Breast epithelium (tissue), 4 donors: ENCODE measurements around the gene SDK1. TPM values are rescaled to one million over a fixed set of nuclear protein-coding genes. Genes with fewer than 3 reads are reported as not detected.

Experiments used
- DNase-seq, 2 donors: peaks; one replicate each; pipeline ENCODE4 v3.0.0-alpha.2; 2019; ENCODE audit warnings: low spot score in 2 of 2
- H3K27ac ChIP-seq, 2 donors: fragments of 200-600 bp; sonication (generic) in 1 of 2; one replicate each; pipeline ENCODE4 v1.5.1; 2016 to 2019; ENCODE audit warnings: mild to moderate bottlenecking in 1 of 2
- H3K27me3 ChIP-seq, 2 donors: fragments of 200-600 bp; sonication (generic) in 1 of 2; one replicate each; pipeline versions ENCODE4 v1.5.1 to v1.6.0; 2017 to 2019; ENCODE audit warnings: control low read depth in 1 of 2, mild to moderate bottlenecking in 1 of 2
- H3K36me3 ChIP-seq: fragments of 200-600 bp; one replicate; pipeline ENCODE4 v1.5.1; 2019
- H3K4me1 ChIP-seq, 2 donors: fragments of 200-600 bp; sonication (generic); one replicate each; pipeline ENCODE4 v1.5.1; 2016 to 2019; ENCODE audit warnings: control low read depth in 1 of 2
- H3K4me3 ChIP-seq, 3 donors: fragments of 200-600 bp; sonication (generic); 1 replicate in 2 of 3; 2 replicates in 1 of 3; pipeline ENCODE4 v1.5.1; 2016 to 2019; ENCODE audit warnings: mild to moderate bottlenecking in 3 of 3, moderate library complexity in 2 of 3
- H3K9me3 ChIP-seq, 2 donors: fragments of 200-600 bp; sonication (generic) in 1 of 2; one replicate each; pipeline ENCODE4 v1.5.1; 2016 to 2019; ENCODE audit warnings: control low read depth in 1 of 2
- POLR2A ChIP-seq: fragments of 450-650 bp; IDR thresholded peaks from one replicate; pipeline ENCODE4 v1.6.1; 2016; ENCODE audit warnings: antibody characterized with exemption, mild to moderate bottlenecking, moderate library complexity
- POLR2AphosphoS5 ChIP-seq, 3 donors: sonication (generic); formaldehyde crosslinking; IDR thresholded peaks; one replicate each; pipeline ENCODE4 v1.6.1; 2017; ENCODE audit warnings: antibody characterized with exemption in 3 of 3
- intact Hi-C: fragments of 100-400 bp; cut with DNase I; formaldehyde crosslinking; loops from one replicate; pipeline ENCODE4 v1.15.1; 2023; ENCODE audit warnings: low total_unique reads
- total RNA-seq, 3 donors: library from RNA; depleted of rRNA; stranded (reverse); fragments of >200 nt; gene quantifications; one replicate each; pipeline ENCODE4 v1.1.0, GENCODE V29; 2016
- TF ChIP-seq, protein P1 (sequence below), 3 donors: fragments of 450-650 bp; IDR thresholded peaks; one replicate each; pipeline ENCODE4 v1.5.1; 2016 to 2017; ENCODE audit warnings: antibody characterized with exemption in 3 of 3, mild to moderate bottlenecking in 3 of 3, moderate library complexity in 3 of 3

SDK1 gene
- total RNA-seq, 3 donors from 2014 or later, result 3.7 to 18.2 (median 6.6) TPM

DNA sequence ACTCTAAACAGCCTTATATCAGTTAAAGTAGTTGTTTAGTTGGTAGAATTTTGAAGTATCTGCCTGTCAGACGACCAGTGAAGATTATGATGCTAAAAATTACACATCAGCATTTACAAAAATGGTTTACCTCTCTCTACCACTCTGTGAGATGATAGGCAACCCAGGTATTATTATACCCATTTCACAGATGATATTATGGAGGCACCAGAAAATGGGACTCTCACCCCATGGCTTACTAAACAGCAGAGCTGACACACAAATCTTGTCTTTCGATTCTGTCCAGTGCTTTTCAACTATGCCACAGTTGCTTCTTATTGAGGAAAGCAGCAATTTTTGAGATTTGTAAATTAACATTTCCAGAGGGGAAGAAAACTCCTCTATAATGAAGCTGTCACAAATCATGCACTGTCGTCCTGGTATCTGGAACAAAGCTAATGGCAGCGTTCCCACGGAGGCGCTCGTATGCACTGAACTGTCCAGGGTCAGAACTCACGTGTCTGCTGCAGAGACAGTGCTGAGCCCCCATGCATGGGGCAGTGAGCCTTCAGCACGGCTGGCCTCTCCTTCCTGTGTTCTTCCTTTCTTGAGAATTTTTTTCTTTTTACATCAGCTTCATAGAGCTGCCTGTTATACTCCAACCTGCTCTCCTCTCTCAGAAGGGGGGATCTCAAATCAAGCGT lies 381.1 kb downstream of the SDK1 start:
- H3K4me1 ChIP-seq, result no peaks in the 10 kb centered on the region
- intact Hi-C loops, result no loop called here
- TF ChIP-seq POLR2AphosphoS5 (IDR thresholded peaks at IDR 0.05) (no peak), POLR2A (no peak)
- TF ChIP-seq, protein P1, sequence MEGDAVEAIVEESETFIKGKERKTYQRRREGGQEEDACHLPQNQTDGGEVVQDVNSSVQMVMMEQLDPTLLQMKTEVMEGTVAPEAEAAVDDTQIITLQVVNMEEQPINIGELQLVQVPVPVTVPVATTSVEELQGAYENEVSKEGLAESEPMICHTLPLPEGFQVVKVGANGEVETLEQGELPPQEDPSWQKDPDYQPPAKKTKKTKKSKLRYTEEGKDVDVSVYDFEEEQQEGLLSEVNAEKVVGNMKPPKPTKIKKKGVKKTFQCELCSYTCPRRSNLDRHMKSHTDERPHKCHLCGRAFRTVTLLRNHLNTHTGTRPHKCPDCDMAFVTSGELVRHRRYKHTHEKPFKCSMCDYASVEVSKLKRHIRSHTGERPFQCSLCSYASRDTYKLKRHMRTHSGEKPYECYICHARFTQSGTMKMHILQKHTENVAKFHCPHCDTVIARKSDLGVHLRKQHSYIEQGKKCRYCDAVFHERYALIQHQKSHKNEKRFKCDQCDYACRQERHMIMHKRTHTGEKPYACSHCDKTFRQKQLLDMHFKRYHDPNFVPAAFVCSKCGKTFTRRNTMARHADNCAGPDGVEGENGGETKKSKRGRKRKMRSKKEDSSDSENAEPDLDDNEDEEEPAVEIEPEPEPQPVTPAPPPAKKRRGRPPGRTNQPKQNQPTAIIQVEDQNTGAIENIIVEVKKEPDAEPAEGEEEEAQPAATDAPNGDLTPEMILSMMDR (IDR thresholded peaks at IDR 0.05), result no peak
- no peaks in the 10 kb centered on the region for H3K9me3 ChIP-seq
- H3K27ac ChIP-seq, result no peak overlapping the region
- no peaks in the 10 kb centered on the region for H3K27me3 ChIP-seq
- H3K4me3 ChIP-seq, result no peak overlapping the region
- DNase-seq, result no peak
- H3K36me3 ChIP-seq, result no peaks in the 10 kb centered on the region

DNA sequence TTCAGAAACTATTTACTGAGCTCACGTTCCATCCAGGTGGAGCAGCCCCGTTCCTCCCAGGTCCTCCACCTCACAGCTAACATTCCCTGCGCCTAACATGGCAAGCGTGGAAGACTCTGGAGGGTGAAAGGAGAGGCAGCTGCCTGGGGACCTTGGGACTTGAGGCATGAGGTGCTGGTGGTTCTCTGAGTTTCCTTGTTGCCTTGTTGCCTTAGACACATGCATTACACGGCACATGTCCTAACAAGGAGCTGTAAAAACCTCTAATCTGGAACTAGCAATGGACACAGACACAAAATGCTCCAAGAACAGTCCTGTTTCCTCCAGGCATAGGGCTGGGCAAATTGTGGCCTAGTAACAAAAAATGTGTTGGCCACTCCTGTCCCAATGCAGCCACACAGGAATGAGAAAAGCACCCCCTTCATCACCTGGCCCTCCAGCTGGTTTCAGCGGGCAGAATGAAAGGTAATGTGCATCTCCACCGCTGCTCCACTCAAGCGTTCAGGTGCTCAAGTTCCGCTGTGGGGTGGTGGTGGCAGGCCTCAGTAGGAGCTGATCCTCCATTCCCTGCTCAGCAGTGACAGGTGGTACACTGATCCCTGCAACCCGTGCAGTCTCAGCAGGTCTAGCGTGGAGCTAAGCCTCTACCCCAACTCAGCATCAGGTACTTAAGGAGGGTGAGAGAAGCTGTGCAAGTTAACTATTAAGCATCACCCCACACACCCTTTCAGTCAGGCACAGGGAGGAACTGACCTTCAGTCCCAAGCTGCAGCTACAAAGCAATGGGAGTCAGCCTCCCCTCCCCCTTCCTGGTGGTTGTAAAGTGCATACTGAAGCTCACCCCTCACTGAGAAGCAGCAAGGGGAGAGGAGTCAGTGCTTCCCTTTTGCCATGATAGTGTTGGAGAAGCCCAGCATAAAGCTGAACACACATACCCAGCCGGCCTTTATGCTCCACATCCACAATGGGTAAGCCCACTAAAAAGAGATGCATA lies 382.8 kb downstream of the SDK1 start:
- no peak for DNase-seq
- Histone ChIP-seq H3K4me1 (no peaks in the 10 kb centered on the region), H3K27ac (no peak overlapping the region), H3K4me3 (no peak overlapping the region), H3K27me3 (no peaks in the 10 kb centered on the region), H3K9me3 (no peaks in the 10 kb centered on the region), H3K36me3 (no peaks in the 10 kb centered on the region)
- TF ChIP-seq POLR2A (no peak), POLR2AphosphoS5 (IDR thresholded peaks at IDR 0.05) (no peak)
- TF ChIP-seq, protein P1 (IDR thresholded peaks at IDR 0.05), result no peak
- intact Hi-C loops, result no loop called here

DNA sequence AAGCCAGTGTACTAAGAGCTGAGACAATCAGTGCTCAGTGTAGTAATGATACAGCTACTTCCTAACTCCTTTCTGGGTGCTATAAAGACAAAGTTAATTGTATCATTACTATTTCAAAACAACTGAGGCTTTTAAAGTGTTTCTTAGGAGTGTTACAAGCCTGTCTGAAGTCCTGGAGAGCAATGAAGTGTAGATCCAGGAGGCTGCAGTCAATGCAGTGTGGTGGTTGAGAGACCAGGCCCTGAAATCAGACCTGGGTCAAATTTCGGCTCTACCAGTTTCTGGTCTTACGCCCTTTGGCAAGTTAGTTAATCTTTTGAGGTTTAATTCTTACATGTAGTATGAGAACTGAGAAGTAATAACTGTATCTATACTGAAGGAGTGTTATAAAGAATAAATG lies 387.0 kb downstream of the SDK1 start:
- Histone ChIP-seq H3K36me3 (no peaks in the 10 kb centered on the region), H3K4me3 (no peak overlapping the region), H3K4me1 (no peaks in the 10 kb centered on the region), H3K9me3 (no peaks in the 10 kb centered on the region), H3K27ac (no peak overlapping the region), H3K27me3 (no peaks in the 10 kb centered on the region)
- TF ChIP-seq POLR2A (no peak), POLR2AphosphoS5 (IDR thresholded peaks at IDR 0.05) (no peak)
- TF ChIP-seq, protein P1 (IDR thresholded peaks at IDR 0.05), result no peak
- DNase-seq, result no peak
- intact Hi-C loops, result no loop called here

DNA sequence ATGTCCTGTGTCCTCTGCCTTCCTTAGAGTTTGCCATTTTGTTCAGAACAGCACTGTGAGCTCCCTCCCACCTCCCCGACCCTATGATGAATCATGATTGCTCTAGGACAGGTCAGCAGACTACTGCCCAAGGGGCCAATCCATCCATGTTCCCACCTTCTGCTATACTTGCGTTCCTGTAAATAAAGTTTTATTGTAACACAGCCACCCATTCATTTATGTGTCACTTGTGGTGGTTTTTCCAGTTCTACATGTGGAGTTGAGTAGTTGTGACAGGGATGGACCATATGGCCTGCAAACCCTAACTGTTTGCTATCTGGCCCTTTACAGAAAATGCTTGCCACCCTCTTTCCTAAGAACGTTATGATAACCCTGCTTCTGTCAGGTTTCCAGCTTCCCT lies 387.8 kb downstream of the SDK1 start:
- intact Hi-C loops, result no loop called here
- no peaks in the 10 kb centered on the region for H3K36me3 ChIP-seq
- TF ChIP-seq, protein P1 (IDR thresholded peaks at IDR 0.05), result no peak
- TF ChIP-seq POLR2A (no peak), POLR2AphosphoS5 (IDR thresholded peaks at IDR 0.05) (no peak)
- no peak overlapping the region for H3K27ac ChIP-seq
- H3K4me3 ChIP-seq, result no peak overlapping the region
- H3K9me3 ChIP-seq, result no peaks in the 10 kb centered on the region
- H3K4me1 ChIP-seq, result no peaks in the 10 kb centered on the region
- no peak for DNase-seq
- no peaks in the 10 kb centered on the region for H3K27me3 ChIP-seq
